ENCODE measurements around the gene CTSG.

The CTSG gene

GRCh38 chr14:24576182-24576581 is at the start of gene CTSG:
TSS of gene CTSG (minus strand) at chr14:24576250. CDS start at chr14:24576223, 27 bp downstream.
- peak in 5 of 11 experiments; percentile 24 to 72 (median 59); a peak in 4 of 22 replicates for TF ChIP-seq Cebpa-rat (IDR thresholded peaks at IDR 0.05)
- Histone ChIP-seq H4K20me1 (no peaks in the 10 kb centered on the region), H3K27me3 (no peaks in the 10 kb centered on the region), H3K27ac (peak within 1 kb of the TSS in 9 of 11 experiments; percentile 28 to 77 (median 69); a peak in 18 of 22 replicates), H3K36me3 (peaks cover 0 to 12% (median 0%) of the 10 kb centered on the region in 11 experiments; a peak in 2 of 22 replicates), H3K4me1 (peaks cover 15 to 32% (median 24%) of the 10 kb centered on the region in 10 experiments), H3K4me3 (peak within 1 kb of the TSS in 4 of 10 experiments; percentile 12 to 33 (median 18); a peak in 5 of 20 replicates), H3K9me3 (replicated peaks in 1 of 11) (peaks cover 0 to 19% (median 10%) of the 10 kb centered on the region in 11 experiments; a peak in 13 of 22 replicates), H3K9ac (peak within 1 kb of the TSS in 7 of 11 experiments; percentile 1 to 57 (median 38); a peak in 10 of 22 replicates), H3K4me2 (peak within 1 kb of the TSS; percentile 28 to 80 (median 68))

GRCh38 chr14:24613747-24614146 is 37.7 kb upstream of the CTSG start:
- Histone ChIP-seq H3K4me1 (peaks cover 0 to 4% (median 0%) of the 10 kb centered on the region in 10 experiments; a peak in 1 of 20 replicates), H3K4me3 (no peak overlapping the region), H4K20me1 (no peaks in the 10 kb centered on the region), H3K36me3 (no peaks in the 10 kb centered on the region), H3K27ac (no peak overlapping the region), H3K9me3 (replicated peaks in 1 of 11) (peaks cover 0 to 6% (median 5%) of the 10 kb centered on the region in 11 experiments; a peak in 7 of 22 replicates), H3K27me3 (no peaks in the 10 kb centered on the region), H3K9ac (no peak overlapping the region), H3K4me2 (no peak overlapping the region)
- no peak for TF ChIP-seq Cebpa-rat (IDR thresholded peaks at IDR 0.05)

GRCh38 chr14:24613241-24613640 is 37.2 kb upstream of the CTSG start:
- no peaks in the 10 kb centered on the region for H4K20me1 ChIP-seq
- H3K4me3 ChIP-seq = no peak overlapping the region
- no peaks in the 10 kb centered on the region for H3K36me3 ChIP-seq
- H3K27ac ChIP-seq = no peak overlapping the region
- peaks cover 0 to 1% (median 0%) of the 10 kb centered on the region in 11 experiments; a peak in 3 of 22 replicates for H3K9me3 ChIP-seq (replicated peaks in 1 of 11)
- no peak overlapping the region for H3K4me2 ChIP-seq
- no peak overlapping the region for H3K9ac ChIP-seq
- H3K27me3 ChIP-seq = no peaks in the 10 kb centered on the region
- peaks cover 0 to 4% (median 0%) of the 10 kb centered on the region in 10 experiments; a peak in 2 of 20 replicates for H3K4me1 ChIP-seq
- no peak for TF ChIP-seq Cebpa-rat (IDR thresholded peaks at IDR 0.05)

GRCh38 chr14:24612196-24612595 is 36.1 kb upstream of the CTSG start:
- Histone ChIP-seq H3K27me3 (no peaks in the 10 kb centered on the region), H3K4me3 (no peak overlapping the region), H3K27ac (no peak overlapping the region), H3K36me3 (no peaks in the 10 kb centered on the region), H3K9me3 (replicated peaks in 1 of 11) (no peaks in the 10 kb centered on the region; a peak in 1 of 22 replicates), H3K4me1 (peaks cover 1 to 13% (median 9%) of the 10 kb centered on the region in 10 experiments; a peak in 14 of 20 replicates), H3K4me2 (no peak overlapping the region), H3K9ac (no peak overlapping the region), H4K20me1 (no peaks in the 10 kb centered on the region)
- no peak for TF ChIP-seq Cebpa-rat (IDR thresholded peaks at IDR 0.05)

- Histone ChIP-seq H4K20me1 (no peaks in the 10 kb centered on the region), H3K4me2 (no peak within 1 kb of the TSS), H3K9ac (no peak within 1 kb of the TSS)
These were observed 33.8 kb upstream of the CTSG start, which contains the start of gene GZMH for GRCh38 chr14:24609655-24610344. TSS of gene GZMH (minus strand) at chr14:24609685. CDS start at chr14:24609613, 72 bp downstream.

GRCh38 chr14:24607635-24608514 is 31.8 kb upstream of the CTSG start:
- H3K9ac ChIP-seq = no peak overlapping the region
- peaks cover 0 to 4% (median 0%) of the 10 kb centered on the region in 11 experiments; a peak in 1 of 22 replicates for H3K9me3 ChIP-seq (replicated peaks in 1 of 11)
- H3K4me3 ChIP-seq = no peak overlapping the region
- H3K27ac ChIP-seq = no peak overlapping the region
- no peaks in the 10 kb centered on the region for H3K27me3 ChIP-seq
- peak overlapping the region in 7 of 11 experiments; percentile 14 to 38 (median 32); a peak in 6 of 22 replicates for H3K4me2 ChIP-seq
- H3K36me3 ChIP-seq = no peaks in the 10 kb centered on the region
- TF ChIP-seq Cebpa-rat (IDR thresholded peaks at IDR 0.05) = no peak
- H3K4me1 ChIP-seq = peaks cover 6 to 21% (median 15%) of the 10 kb centered on the region in 10 experiments; a peak in 16 of 20 replicates
- no peaks in the 10 kb centered on the region for H4K20me1 ChIP-seq

More at GRCh38 chr14:24609655-24610344, 33.8 kb upstream of the CTSG start, which contains the start of gene GZMH:
- Histone ChIP-seq H3K4me1 (peaks cover 6 to 21% (median 15%) of the 10 kb centered on the region in 10 experiments; a peak in 16 of 20 replicates), H3K27ac (no peak within 1 kb of the TSS), H3K36me3 (no peaks in the 10 kb centered on the region), H3K4me3 (no peak within 1 kb of the TSS), H3K27me3 (no peaks in the 10 kb centered on the region), H3K9me3 (replicated peaks in 1 of 11) (no peaks in the 10 kb centered on the region; a peak in 1 of 22 replicates)
- TF ChIP-seq Cebpa-rat (IDR thresholded peaks at IDR 0.05) = no peak

- no peak overlapping the region for H3K4me3 ChIP-seq
- TF ChIP-seq Cebpa-rat (IDR thresholded peaks at IDR 0.05) = no peak
- H3K4me2 ChIP-seq = peak overlapping the region in 9 of 11 experiments; percentile 10 to 38 (median 25); a peak in 10 of 22 replicates
- H3K27ac ChIP-seq = peak overlapping the region in 3 of 11 experiments; percentile 2 to 22 (median 6); a peak in 1 of 22 replicates
- peaks cover 2 to 8% (median 4%) of the 10 kb centered on the region in 11 experiments; a peak in 17 of 22 replicates for H3K9me3 ChIP-seq (replicated peaks in 1 of 11)
- H4K20me1 ChIP-seq = no peaks in the 10 kb centered on the region
- peaks cover 6 to 21% (median 15%) of the 10 kb centered on the region in 10 experiments; a peak in 16 of 20 replicates for H3K4me1 ChIP-seq
- no peaks in the 10 kb centered on the region for H3K27me3 ChIP-seq
- no peak overlapping the region for H3K9ac ChIP-seq
- H3K36me3 ChIP-seq = no peaks in the 10 kb centered on the region
These were observed 31.0 kb upstream of the CTSG start for GRCh38 chr14:24607081-24607480.

GRCh38 chr14:24606297-24606696 is 30.2 kb upstream of the CTSG start:
- Histone ChIP-seq H3K9ac (no peak overlapping the region), H3K4me3 (no peak overlapping the region), H3K27me3 (no peaks in the 10 kb centered on the region), H3K27ac (0 out of 22 replicates have a peak overlapping the region, but pooled peaks of 1 of the 11 experiments have one; percentile 15), H3K4me1 (peaks cover 6 to 21% (median 15%) of the 10 kb centered on the region in 10 experiments; a peak in 16 of 20 replicates), H3K36me3 (no peaks in the 10 kb centered on the region), H3K4me2 (0 out of 22 replicates have a peak overlapping the region, but pooled peaks of 5 of the 11 experiments have one; percentile 10 to 38 (median 32)), H3K9me3 (replicated peaks in 1 of 11) (peaks cover 6 to 12% (median 10%) of the 10 kb centered on the region in 11 experiments; a peak in 20 of 22 replicates), H4K20me1 (no peaks in the 10 kb centered on the region)
- no peak for TF ChIP-seq Cebpa-rat (IDR thresholded peaks at IDR 0.05)

Data from BLaER1 treated with 17β-estradiol and CSF1 and Interleukin-3, amounts not matched to agents 10 nM and 100 nM (cell line).